Stomach (tissue), 9 donors: Measurements from ENCODE around the gene EHBP1L1. TPM values are rescaled to one million over a fixed set of nuclear protein-coding genes. Genes with fewer than 3 reads are reported as not detected.

Experiments used
- DNase-seq, 2 donors: peaks; one replicate each; pipeline versions ENCODE4 v3.0.0 to v3.0.0-alpha.2; 2013 to 2019
- H3K27ac ChIP-seq, 5 donors: fragments of 200-600 bp in 4 of 5; sonication (generic) in 4 of 5; one replicate each; pipeline ENCODE4 v1.5.1; 2013 to 2019; ENCODE audit warnings: mild to moderate bottlenecking in 1 of 5, moderate library complexity in 1 of 5
- H3K27me3 ChIP-seq, 3 donors: fragments of 200-600 bp; sonication (generic); one replicate each; pipeline ENCODE4 v1.5.1; 2017 to 2019; ENCODE audit warnings: mixed run types in 1 of 3
- H3K36me3 ChIP-seq, 4 donors: fragments of 200-600 bp; sonication (generic); 1 replicate in 3 of 4; 2 replicates in 1 of 4; pipeline ENCODE4 v1.5.1; 2016 to 2019
- H3K4me1 ChIP-seq, 4 donors: fragments of 200-600 bp; sonication (generic); one replicate each; pipeline ENCODE4 v1.5.1; 2016 to 2019
- H3K4me3 ChIP-seq, 4 donors: fragments of 200-600 bp; sonication (generic) in 3 of 4; one replicate each; pipeline ENCODE4 v1.5.1; 2016 to 2019; ENCODE audit warnings: mild to moderate bottlenecking in 1 of 4
- H3K9me3 ChIP-seq, 4 donors: fragments of 200-600 bp; sonication (generic); one replicate each; pipeline ENCODE4 v1.5.1; 2016 to 2019
- CTCF ChIP-seq, 7 experiments: fragments of 450-650 bp in 4 of 7; fragments of 200-600 bp in 3 of 7; sonication (generic) in 3 of 7; IDR thresholded peaks; one replicate each; pipeline ENCODE4 v1.5.1; 2016 to 2019; ENCODE audit warnings: antibody characterized with exemption in 7 of 7, control low read depth in 2 of 7, mild to moderate bottlenecking in 1 of 7
- EP300 ChIP-seq: sonication (generic); formaldehyde crosslinking; IDR thresholded peaks from one replicate; pipeline ENCODE4 v1.6.1; 2017; ENCODE audit warnings: antibody characterized with exemption
- POLR2A ChIP-seq, 4 donors: fragments of 450-650 bp; IDR thresholded peaks; one replicate each; pipeline ENCODE4 v1.6.1; 2016; ENCODE audit warnings: antibody characterized with exemption in 4 of 4, control low read depth in 2 of 4, mild to moderate bottlenecking in 1 of 4, moderate library complexity in 1 of 4
- POLR2AphosphoS5 ChIP-seq, 3 donors: sonication (generic); formaldehyde crosslinking; IDR thresholded peaks; one replicate each; pipeline ENCODE4 v1.6.1; 2016; ENCODE audit warnings: antibody characterized with exemption in 3 of 3
- WGBS, 5 donors: extraction: QIAGEN DNeasy Blood & Tissue Kit in 3 of 5; methylation state at CpG; one replicate each; pipeline versions ENCODE4 v1.1.5 to v1.1.7; 2013 to 2018; 5-methylcytosine and 5-hydroxymethylcytosine counted together
- intact Hi-C: fragments of 100-400 bp; cut with DNase I; formaldehyde crosslinking; loops from one replicate; pipeline ENCODE4 v1.15.1; 2023; ENCODE audit warnings: low total_unique reads
- polyA plus RNA-seq, 3 donors: library from polyadenylated mRNA; stranded (reverse); fragments of 200-250 nt; gene quantifications; one replicate each; pipeline ENCODE4 v1.2.3, GENCODE V29; 2013
- total RNA-seq, 5 donors: library from RNA; depleted of rRNA; stranded (reverse); fragments of >200 nt; gene quantifications; one replicate each; pipeline versions ENCODE4 v1.1.0 to v1.2.3, GENCODE V29; 2014 to 2016
- donor health status: healthy with polysubstance abuse.
- donor health status: Bipolar disorder and iron deficiency.
- donor health status: healthy.

Gene EHBP1L1
- total and polyA plus RNA-seq, 8 donors, result 28.0 to 200 (median 89.4) TPM

GRCh38 chr11:65538915-65539743 is 36.7 kb upstream of the EHBP1L1 start:
- Histone ChIP-seq H3K4me3 (peak overlapping the region; percentile 52 to 72 (median 57)), H3K9me3 (no peaks in the 10 kb centered on the region), H3K27me3 (no peaks in the 10 kb centered on the region), H3K4me1 (peaks cover 25 to 34% (median 29%) of the 10 kb centered on the region in 4 donors), H3K27ac (peak overlapping the region; percentile 84 to 94 (median 89)), H3K36me3 (peaks cover 15 to 63% (median 58%) of the 10 kb centered on the region in 4 donors)
- peak in 1 of 2 donors; percentile 57 for DNase-seq
- intact Hi-C loops, result no loop called here
- no peak for TF ChIP-seq EP300
- TF ChIP-seq POLR2AphosphoS5 (IDR thresholded peaks at IDR 0.05), result no peak
- no peak for TF ChIP-seq POLR2A (IDR thresholded peaks at IDR 0.05)
- TF ChIP-seq CTCF (IDR thresholded peaks at IDR 0.05), result no peak
- WGBS, 5 donors, result 75 to 88% (median 84%) methylated on average over 65 to 92 of the region's 92 CpGs

DNA sequence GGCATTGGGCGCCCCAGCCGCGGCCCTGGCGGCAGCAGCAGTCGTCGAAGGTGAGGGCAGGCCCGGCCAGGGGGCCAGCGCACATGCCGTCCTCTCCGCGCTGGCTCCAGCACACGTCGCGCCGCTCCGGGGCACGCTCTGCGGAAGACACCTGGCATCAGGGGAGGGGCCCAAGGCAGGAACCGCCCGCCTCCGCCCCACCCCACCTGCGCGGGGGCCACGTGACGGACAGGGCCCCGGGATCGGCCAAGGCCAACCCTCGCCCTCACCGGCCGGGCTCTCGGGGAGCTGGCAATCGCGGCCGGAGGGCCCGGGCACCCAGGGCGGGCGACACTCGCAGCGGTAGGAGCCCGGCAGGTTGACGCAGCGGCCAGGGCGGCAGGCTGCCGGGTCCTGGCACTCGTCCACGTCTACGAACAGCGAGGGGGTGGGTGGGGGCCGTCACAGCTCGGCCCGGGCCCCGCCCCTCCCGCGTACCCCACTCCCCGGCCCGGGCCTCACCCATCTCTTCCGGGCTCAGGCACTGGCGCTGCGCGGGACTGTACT is 36.0 kb upstream of the EHBP1L1 start:
- peaks cover 15 to 61% (median 51%) of the 10 kb centered on the region in 4 donors for H3K36me3 ChIP-seq
- TF ChIP-seq EP300 (no peak), CTCF (IDR thresholded peaks at IDR 0.05) (peak in 1 of 7 experiments; percentile 49), POLR2AphosphoS5 (IDR thresholded peaks at IDR 0.05) (peak in 1 of 3 donors; percentile 40), POLR2A (IDR thresholded peaks at IDR 0.05) (no peak)
- intact Hi-C loops, result no loop called here
- peak overlapping the region; percentile 84 to 94 (median 89) for H3K27ac ChIP-seq
- 5 to 21% (median 12%) methylated on average over 22 to 60 of the region's 60 CpGs for WGBS, 5 donors
- H3K4me3 ChIP-seq, result peak overlapping the region; percentile 52 to 72 (median 57)
- H3K9me3 ChIP-seq, result no peaks in the 10 kb centered on the region
- peaks cover 25 to 34% (median 29%) of the 10 kb centered on the region in 4 donors for H3K4me1 ChIP-seq
- peak; percentile 83 to 94 for DNase-seq
- H3K27me3 ChIP-seq, result no peaks in the 10 kb centered on the region

GRCh38 chr11:65540290-65541092 is 35.4 kb upstream of the EHBP1L1 start:
- H3K36me3 ChIP-seq, result peaks cover 15 to 61% (median 46%) of the 10 kb centered on the region in 4 donors
- intact Hi-C loops, result no loop called here
- 0 to 1% (median 0%) methylated on average over 38 to 78 of the region's 78 CpGs for WGBS, 5 donors
- peak; percentile 95 to 97 for DNase-seq
- TF ChIP-seq POLR2A (IDR thresholded peaks at IDR 0.05) (no peak), CTCF (IDR thresholded peaks at IDR 0.05) (peak in 5 of 7 experiments; percentile 71 to 96 (median 84)), POLR2AphosphoS5 (IDR thresholded peaks at IDR 0.05) (peak; percentile 40 to 52 (median 52))
- peak overlapping the region; percentile 84 to 94 (median 89) for H3K27ac ChIP-seq
- peak overlapping the region; percentile 52 to 72 (median 57) for H3K4me3 ChIP-seq
- no peaks in the 10 kb centered on the region for H3K9me3 ChIP-seq
- H3K4me1 ChIP-seq, result peaks cover 25 to 36% (median 29%) of the 10 kb centered on the region in 4 donors
- no peaks in the 10 kb centered on the region for H3K27me3 ChIP-seq
